ENCODE results near the gene RTL1. TPM values are rescaled to one million over a fixed set of nuclear protein-coding genes. Genes with fewer than 3 reads are reported as not detected.

RTL1 gene
- polyA plus RNA-seq, 1 experiment: not detected

GRCh38 chr14:100890061-100890850 is 13.3 kb downstream of the RTL1 start:
- POLR2A ChIA-PET: interaction anchor here (0.6 kb wide), 1 partner anchor 473 kb away, joined by 3 read pairs; no protein-coding TSS in a partner anchor
- Histone ChIP-seq H3K4me3 (ENCODE audit: low read depth, low read length) (no peak overlapping the region), H3K36me3 (ENCODE audit: control insufficient read depth, insufficient read depth, low read length) (peaks cover 20% of the 10 kb centered on the region), H3K27me3 (ENCODE audit: control insufficient read depth, insufficient read depth, low read length) (no peaks in the 10 kb centered on the region)
- CTCF ChIA-PET: no interaction called here
- no peak for DNase-seq (ENCODE audit: low read depth)
- TF ChIP-seq CTCF (IDR thresholded peaks at IDR 0.05; ENCODE audit: insufficient read depth, low read depth, low read length): no peak

GRCh38 chr14:100889641-100890040 is 13.9 kb downstream of the RTL1 start:
- ChIA-PET CTCF (no interaction called here), POLR2A (no interaction called here)
- no peak for DNase-seq (ENCODE audit: low read depth)

GRCh38 chr14:100888789-100889315 is 14.7 kb downstream of the RTL1 start:
- H3K27me3 ChIP-seq (ENCODE audit: control insufficient read depth, insufficient read depth, low read length): no peaks in the 10 kb centered on the region
- no peak for DNase-seq (ENCODE audit: low read depth)
- peaks cover 26% of the 10 kb centered on the region for H3K36me3 ChIP-seq (ENCODE audit: control insufficient read depth, insufficient read depth, low read length)
- POLR2A ChIA-PET: no interaction called here
- CTCF ChIA-PET: no interaction called here
- no peak for TF ChIP-seq CTCF (IDR thresholded peaks at IDR 0.05; ENCODE audit: insufficient read depth, low read depth, low read length)
- no peak overlapping the region for H3K4me3 ChIP-seq (ENCODE audit: low read depth, low read length)

More at GRCh38 chr14:100889641-100890040, 13.9 kb downstream of the RTL1 start:
- Histone ChIP-seq H3K27me3 (ENCODE audit: control insufficient read depth, insufficient read depth, low read length) (no peaks in the 10 kb centered on the region), H3K4me3 (ENCODE audit: low read depth, low read length) (no peak overlapping the region), H3K36me3 (ENCODE audit: control insufficient read depth, insufficient read depth, low read length) (peaks cover 22% of the 10 kb centered on the region)
- no peak for TF ChIP-seq CTCF (IDR thresholded peaks at IDR 0.05; ENCODE audit: insufficient read depth, low read depth, low read length)

- peaks cover 31% of the 10 kb centered on the region for H3K36me3 ChIP-seq (ENCODE audit: control insufficient read depth, insufficient read depth, low read length)
- no peak for TF ChIP-seq CTCF (IDR thresholded peaks at IDR 0.05; ENCODE audit: insufficient read depth, low read depth, low read length)
- H3K4me3 ChIP-seq (ENCODE audit: low read depth, low read length): no peak overlapping the region
- no peaks in the 10 kb centered on the region for H3K27me3 ChIP-seq (ENCODE audit: control insufficient read depth, insufficient read depth, low read length)
- DNase-seq (ENCODE audit: low read depth): no peak
- ChIA-PET CTCF (interaction anchor here (0.6 to 0.7 kb wide), 2 partner anchors 10 to 528 kb away, joined by 3 read pairs; no protein-coding TSS in a partner anchor), POLR2A (no interaction called here)
Observed at GRCh38 chr14:100887728-100888335, 15.7 kb downstream of the RTL1 start.

GRCh38 chr14:100885617-100886016 is 17.9 kb downstream of the RTL1 start:
- DNase-seq (ENCODE audit: low read depth): no peak
- H3K27me3 ChIP-seq (ENCODE audit: control insufficient read depth, insufficient read depth, low read length): no peaks in the 10 kb centered on the region
- ChIA-PET CTCF (no interaction called here), POLR2A (no interaction called here)
- H3K36me3 ChIP-seq (ENCODE audit: control insufficient read depth, insufficient read depth, low read length): peaks cover 30% of the 10 kb centered on the region
- H3K4me3 ChIP-seq (ENCODE audit: low read depth, low read length): no peak overlapping the region
- 0 out of 2 replicates have a peak, but pooled peaks have one; percentile 8 for TF ChIP-seq CTCF (IDR thresholded peaks at IDR 0.05; ENCODE audit: insufficient read depth, low read depth, low read length)

All from BJ (cell line).